HG03469 (cell line): ENCODE measurements around the gene CD200.
"Not testable (repeated sequence)": the region's sequence is repeated elsewhere in the genome, so short reads cannot be mapped to it uniquely, and the experiment has no call there.

ENCODE experiments used
- ATAC-seq: cut with Tn5 transposase; IDR thresholded peaks from one replicate; pipeline ENCODE4 v1.9.1; 2021; ENCODE audit warnings: mild to moderate bottlenecking, moderate library complexity, moderate number of reproducible peaks; ENCODE audit not compliant: unreplicated experiment

CD200 gene

GRCh38 chr3:112384769-112385168, 51.8 kb downstream of the CD200 start:
- ATAC-seq: no peak

- ATAC-seq: no peak
Measured at GRCh38 chr3:112388972-112389371, 56.0 kb downstream of the CD200 start.

- no peak for ATAC-seq
Measured at GRCh38 chr3:112389961-112390360, 57.0 kb downstream of the CD200 start.

- ATAC-seq: no peak
Measured at GRCh38 chr3:112390783-112391641, 58.1 kb downstream of the CD200 start.

GRCh38 chr3:112391648-112392047, 58.7 kb downstream of the CD200 start:
- ATAC-seq: no peak

- ATAC-seq: no peak
Measured at GRCh38 chr3:112392393-112393359, 59.7 kb downstream of the CD200 start.

- ATAC-seq: no peak
Measured at GRCh38 chr3:112393360-112393728, 60.4 kb downstream of the CD200 start.

GRCh38 chr3:112394003-112394640, 61.2 kb downstream of the CD200 start:
- no peak for ATAC-seq

- ATAC-seq: no peak
Measured at GRCh38 chr3:112395181-112395895, 62.4 kb downstream of the CD200 start.

- no peak for ATAC-seq
Measured at GRCh38 chr3:112395896-112396290, 62.9 kb downstream of the CD200 start.

GRCh38 chr3:112397556-112397955, 64.6 kb downstream of the CD200 start:
- ATAC-seq: no peak

GRCh38 chr3:112399064-112399463, 66.1 kb downstream of the CD200 start:
- ATAC-seq: no peak

- not testable (repeated sequence) for ATAC-seq
Measured at GRCh38 chr3:112399554-112399953, 66.6 kb downstream of the CD200 start.

- not testable (repeated sequence) for ATAC-seq
Measured at GRCh38 chr3:112400317-112400716, 67.4 kb downstream of the CD200 start.

GRCh38 chr3:112401617-112402016, 68.7 kb downstream of the CD200 start:
- ATAC-seq: no peak

GRCh38 chr3:112403103-112403502, 70.1 kb downstream of the CD200 start:
- ATAC-seq: no peak

GRCh38 chr3:112404924-112405549, 72.1 kb downstream of the CD200 start:
- not testable (repeated sequence) for ATAC-seq

GRCh38 chr3:112405845-112406244, 72.9 kb downstream of the CD200 start:
- ATAC-seq: no peak

- ATAC-seq: no peak
Measured at GRCh38 chr3:112407214-112407887, 74.4 kb downstream of the CD200 start.
